GM21423 (cell line): ENCODE results near the gene TRIO.

Experiments
- ATAC-seq: cut with Tn5 transposase; IDR thresholded peaks from one replicate; pipeline ENCODE4 v1.9.1; 2021; ENCODE audit warnings: mild to moderate bottlenecking, moderate library complexity; ENCODE audit not compliant: unreplicated experiment

Gene TRIO

GRCh38 chr5:14310901-14311300, 167.8 kb downstream of the TRIO start:
- ATAC-seq = no peak

GRCh38 chr5:14313986-14314690, 171.0 kb downstream of the TRIO start:
- no peak for ATAC-seq

DNA sequence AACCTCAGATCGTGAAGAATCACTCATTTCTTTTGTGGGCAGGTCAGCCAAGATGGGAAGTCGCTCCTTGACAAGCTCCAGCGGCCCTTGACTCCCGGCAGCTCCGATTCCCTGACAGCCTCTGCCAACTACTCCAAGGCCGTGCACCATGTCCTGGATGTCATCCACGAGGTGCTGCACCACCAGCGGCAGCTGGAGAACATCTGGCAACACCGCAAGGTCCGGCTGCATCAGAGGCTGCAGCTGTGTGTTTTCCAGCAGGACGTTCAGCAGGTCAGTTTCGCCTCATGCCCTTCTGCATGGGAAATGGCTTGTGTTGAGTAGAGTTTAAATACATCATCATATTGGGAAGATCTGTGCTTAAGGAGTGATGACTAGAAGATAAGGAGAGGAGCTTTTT, 173.3 kb downstream of the TRIO start:
- no peak for ATAC-seq

DNA sequence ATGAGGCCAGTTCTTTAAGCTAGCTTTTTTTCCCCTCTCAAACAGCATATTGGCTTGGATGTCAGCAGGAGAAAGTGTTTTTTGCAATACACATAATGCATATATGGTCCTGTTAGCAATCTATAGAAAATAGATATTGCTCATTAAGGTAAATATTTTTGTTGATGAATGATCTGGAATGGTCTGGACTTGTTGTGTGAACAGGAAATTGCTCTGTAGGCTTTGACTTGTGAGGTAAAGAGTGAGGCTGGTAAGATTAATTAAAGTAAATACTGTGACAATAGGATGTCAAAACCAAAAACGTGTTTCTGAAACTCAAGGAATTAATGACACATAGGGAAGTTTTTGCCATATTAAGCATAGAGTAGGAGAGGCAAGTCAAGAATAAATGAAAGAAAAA, 176.0 kb downstream of the TRIO start:
- no peak for ATAC-seq

DNA sequence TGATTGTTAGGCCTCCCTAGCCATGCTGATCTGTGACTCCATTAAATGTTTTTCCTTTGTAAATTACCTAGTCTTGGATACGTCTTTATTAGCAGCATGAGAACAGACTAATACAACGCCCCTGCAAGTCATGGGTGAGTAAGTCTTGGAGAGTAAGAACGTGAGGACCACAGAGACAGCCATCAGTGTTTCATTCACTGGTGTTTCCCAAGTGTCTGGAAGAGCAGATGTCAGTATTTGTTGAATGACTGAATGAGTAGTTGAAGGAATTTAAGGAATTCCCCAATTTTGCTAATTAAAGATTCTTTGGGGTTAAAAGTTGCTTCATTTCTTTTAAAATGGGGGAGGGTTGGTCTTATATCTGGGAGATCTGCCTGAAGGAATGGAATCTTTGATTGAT, 178.8 kb downstream of the TRIO start:
- no peak for ATAC-seq

DNA sequence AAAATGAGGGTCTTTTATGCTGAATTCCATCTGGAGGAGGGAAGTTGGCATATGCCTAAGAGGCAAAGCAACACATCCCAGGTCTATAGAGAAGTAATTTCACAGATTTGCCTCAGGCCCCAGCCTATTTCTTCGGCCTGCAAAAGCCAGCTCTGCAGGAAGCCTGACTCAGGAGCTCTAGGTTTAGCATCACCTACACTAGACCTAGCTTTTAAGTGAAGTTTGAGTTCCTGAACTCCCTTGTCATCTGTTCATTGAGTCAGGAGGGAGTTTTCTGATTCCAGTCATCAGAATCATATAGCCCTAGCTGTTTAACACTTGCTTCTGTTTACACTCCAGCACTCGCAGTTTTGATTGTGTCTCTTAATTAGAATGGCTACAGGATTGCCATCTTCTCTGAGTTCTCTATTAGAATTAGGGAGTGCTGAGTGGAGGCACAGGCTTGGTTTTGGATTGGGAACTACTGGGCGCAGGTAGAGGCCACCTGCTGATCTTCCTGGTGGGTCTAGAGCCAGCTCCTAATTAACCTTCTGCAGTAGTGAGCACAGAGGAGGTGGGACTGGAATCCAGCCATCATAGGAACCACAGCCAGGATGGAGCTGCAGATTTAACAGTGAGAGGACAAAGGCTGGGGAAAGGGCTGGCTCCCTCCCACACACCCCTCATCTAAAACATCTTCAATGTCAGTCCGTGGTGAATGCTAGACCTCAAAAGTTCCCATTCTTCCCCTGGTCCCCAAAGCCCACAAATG, 179.5 kb downstream of the TRIO start:
- ATAC-seq = no peak

- no peak for ATAC-seq
These were observed 180.3 kb downstream of the TRIO start for GRCh38 chr5:14323466-14323865.

GRCh38 chr5:14325369-14325768, 182.2 kb downstream of the TRIO start:
- ATAC-seq = no peak

DNA sequence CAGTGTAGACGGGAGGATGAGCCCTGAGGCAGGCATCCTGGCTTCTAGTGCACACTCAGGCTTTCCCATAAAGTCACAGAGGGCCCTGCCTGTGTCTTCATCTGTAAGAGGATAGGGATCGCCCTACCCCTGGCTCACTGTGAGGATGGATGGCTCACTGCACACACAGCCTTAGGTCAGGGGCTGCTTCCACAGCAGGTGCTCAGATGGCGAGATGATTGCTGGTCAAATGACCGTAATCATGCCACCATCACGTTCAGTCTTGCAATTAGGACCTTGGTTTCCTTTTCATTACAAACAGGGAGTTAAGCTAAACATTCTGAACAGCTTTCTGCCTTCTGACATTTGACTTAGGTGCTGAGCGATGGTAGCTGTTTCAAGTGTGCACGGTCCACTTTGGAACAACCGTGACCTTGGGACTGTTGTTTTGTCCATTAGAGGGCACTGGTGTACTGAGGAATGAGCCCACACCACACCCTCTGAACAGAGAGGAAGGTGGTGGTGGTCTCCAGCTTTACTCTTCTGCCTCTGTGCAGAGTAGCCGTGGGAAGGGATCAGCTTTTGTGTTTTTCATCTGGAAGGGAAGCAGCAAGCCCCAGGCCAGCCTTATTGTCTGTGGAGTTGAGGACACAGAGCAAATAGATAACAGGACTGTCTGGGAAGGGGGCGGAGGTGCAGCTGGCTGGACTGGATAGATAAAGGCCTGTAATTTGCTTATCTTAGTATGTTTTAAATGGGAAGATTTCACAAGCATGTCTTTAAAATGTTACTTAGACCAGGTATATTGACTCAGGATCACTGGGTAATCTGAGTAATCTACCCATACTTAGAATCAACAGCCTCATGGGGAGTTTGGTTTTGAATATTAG, 183.1 kb downstream of the TRIO start:
- no peak for ATAC-seq

- ATAC-seq = no peak
These were observed 184.5 kb downstream of the TRIO start for GRCh38 chr5:14327624-14328023.

- ATAC-seq = no peak
These were observed 185.0 kb downstream of the TRIO start for GRCh38 chr5:14328144-14328543.

DNA sequence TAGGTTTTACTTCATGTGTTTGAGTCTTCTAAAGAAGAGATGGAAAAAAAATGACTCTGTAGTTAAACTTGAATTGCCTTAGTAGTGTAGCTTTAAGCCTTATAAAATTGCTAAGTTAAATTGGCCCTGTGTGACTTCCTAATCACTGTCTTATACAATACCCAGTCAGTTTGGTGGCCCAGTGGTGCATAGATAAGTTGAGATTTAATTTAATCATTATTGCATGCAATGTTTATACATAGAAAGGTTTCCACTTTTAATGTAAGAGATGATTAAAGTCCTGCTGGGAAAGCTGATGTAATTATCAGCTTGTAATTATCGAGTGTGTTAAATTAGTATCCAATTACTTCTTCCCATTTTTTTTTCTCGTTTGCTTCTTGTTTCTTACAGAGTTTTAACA, 187.1 kb downstream of the TRIO start:
- ATAC-seq = no peak

GRCh38 chr5:14330729-14331385, 187.7 kb downstream of the TRIO start:
- ATAC-seq = peak; percentile 4

GRCh38 chr5:14331386-14331781, 188.2 kb downstream of the TRIO start:
- ATAC-seq = peak; percentile 56

GRCh38 chr5:14332038-14332631, 189.0 kb downstream of the TRIO start:
- no peak for ATAC-seq

DNA sequence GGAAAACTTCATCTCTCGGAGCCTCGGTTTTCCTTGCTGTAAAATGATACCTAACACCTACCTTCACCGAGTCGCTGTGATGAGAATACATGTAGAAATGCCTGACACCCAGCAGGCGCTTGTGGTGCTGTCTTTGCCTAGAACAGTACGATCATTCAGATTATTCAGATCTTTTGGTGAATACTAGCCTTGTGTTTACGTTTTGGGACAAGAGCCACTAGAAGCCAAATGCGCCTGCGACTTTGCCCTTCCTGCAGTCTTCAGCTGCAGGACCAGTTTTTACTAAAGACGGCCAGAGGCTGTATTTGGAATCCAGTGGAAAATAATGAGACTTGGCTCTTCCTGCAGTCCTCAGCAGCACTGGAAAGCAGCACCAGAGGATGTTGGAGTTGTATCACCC, 189.6 kb downstream of the TRIO start:
- no peak for ATAC-seq

- no peak for ATAC-seq
These were observed 194.5 kb downstream of the TRIO start for GRCh38 chr5:14337593-14337992.

DNA sequence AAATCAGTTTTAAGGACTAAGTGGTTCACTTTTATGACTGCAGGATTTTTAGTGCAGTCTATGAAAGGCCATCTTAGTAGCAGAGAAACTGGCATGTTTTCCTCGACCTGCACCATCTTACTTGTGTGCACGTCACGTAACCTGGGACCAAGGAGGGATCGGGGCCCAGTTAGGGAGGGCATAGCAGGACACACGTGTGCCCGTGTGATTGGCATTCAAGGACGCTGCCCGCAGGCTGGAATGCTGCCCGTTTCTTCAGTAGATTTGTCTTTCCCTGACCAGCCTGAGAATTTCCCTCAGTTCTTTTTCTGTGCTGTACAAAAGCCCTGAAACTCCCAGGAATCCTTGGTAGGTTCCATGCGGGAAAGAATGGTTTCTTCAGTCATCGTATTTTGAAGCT, 196.3 kb downstream of the TRIO start:
- no peak for ATAC-seq

GRCh38 chr5:14341571-14342230, 198.6 kb downstream of the TRIO start:
- no peak for ATAC-seq

DNA sequence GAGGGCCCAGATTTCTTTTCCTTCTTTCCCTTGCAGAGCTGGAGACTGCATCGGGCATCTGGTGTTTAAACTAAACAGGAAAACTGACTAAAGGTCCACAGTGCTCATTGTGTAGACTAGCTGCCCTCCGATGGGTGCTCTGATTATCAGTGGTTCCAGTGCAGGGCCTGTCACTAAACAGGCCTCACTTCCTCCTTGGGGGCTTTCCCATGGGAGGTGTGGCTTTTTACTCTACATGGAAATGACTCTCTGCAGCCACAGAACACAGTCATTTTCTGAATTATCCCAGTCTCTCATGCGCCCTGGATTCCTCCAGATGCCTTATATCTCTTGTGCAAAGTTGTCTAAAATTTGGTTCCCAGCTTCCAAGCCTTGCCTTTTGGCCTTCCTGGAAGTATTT, 199.2 kb downstream of the TRIO start:
- peak; percentile 97 for ATAC-seq
